ENCODE results near the gene C10orf71.

Gene C10orf71

GRCh38 chr10:49254556-49255318, 44.2 kb upstream of the C10orf71 start:
- Histone ChIP-seq H3K9me3 (ENCODE audit: control insufficient read depth, insufficient read depth, low read depth, low read length) (no peaks in the 10 kb centered on the region), H3K36me3 (ENCODE audit: control insufficient read depth in 2 of 2, insufficient read depth in 1 of 2, low read length in 2 of 2) (no peaks in the 10 kb centered on the region), H3K4me1 (ENCODE audit: control insufficient read depth, insufficient read depth, low read length) (no peaks in the 10 kb centered on the region), H3K27ac (ENCODE audit: extremely low read depth, low read depth, low read length) (no peak overlapping the region), H3K4me3 (ENCODE audit: low read depth, low read length) (no peak overlapping the region)
- TF ChIP-seq ZNF473 (tag by site-specific recombination; IDR thresholded peaks at IDR 0.05) (no peak), ZBTB21 (tag by site-specific recombination; IDR thresholded peaks at IDR 0.05) (no peak), ZNF140 (tag by site-specific recombination; IDR thresholded peaks at IDR 0.05) (no peak), ZIC2 (tag by site-specific recombination; IDR thresholded peaks at IDR 0.05) (peak; percentile 34; the same call in 1 of the 2 replicates), EGR2 (tag by site-specific recombination; IDR thresholded peaks at IDR 0.05; ENCODE audit: low read depth) (0 out of 2 replicates have a peak, but pooled peaks have one; percentile 15), BCL11B (tag by site-specific recombination; IDR thresholded peaks at IDR 0.05; ENCODE audit: low read depth) (no peak), ZNF518A (tag by site-specific recombination; conservative IDR thresholded peaks at IDR 0.05; ENCODE audit: low read depth) (no peak), TCF7L2 (IDR thresholded peaks at IDR 0.05; ENCODE audit: borderline replicate concordance, low read depth, low read length) (no peak), ZNF830 (tag by site-specific recombination; IDR thresholded peaks at IDR 0.05; ENCODE audit: low read depth) (no peak), ZNF184 (tag by site-specific recombination; IDR thresholded peaks at IDR 0.05) (no peak), ZSCAN23 (tag by site-specific recombination; IDR thresholded peaks at IDR 0.05) (no peak), KLF17 (tag by site-specific recombination; IDR thresholded peaks at IDR 0.05) (no peak)
- ChIA-PET POLR2A (no interaction called here), CTCF (no interaction called here)

GRCh38 chr10:49255883-49256282, 43.1 kb upstream of the C10orf71 start:
- no peaks in the 10 kb centered on the region for H3K36me3 ChIP-seq (ENCODE audit: control insufficient read depth in 2 of 2, insufficient read depth in 1 of 2, low read length in 2 of 2)
- ChIA-PET CTCF (no interaction called here), POLR2A (no interaction called here)
- no peak overlapping the region for H3K27ac ChIP-seq (ENCODE audit: extremely low read depth, low read depth, low read length)
- TF ChIP-seq ZNF2 (tag by site-specific recombination; IDR thresholded peaks at IDR 0.05) (no peak), ZBTB17 (tag by site-specific recombination; IDR thresholded peaks at IDR 0.05) (no peak), ZNF266 (tag by site-specific recombination; IDR thresholded peaks at IDR 0.05; ENCODE audit: low read depth) (no peak), ZNF514 (tag by site-specific recombination; IDR thresholded peaks at IDR 0.05) (no peak), HIC1 (tag by site-specific recombination; IDR thresholded peaks at IDR 0.05) (no peak), MEIS1 (CRISPR knock-in tag; IDR thresholded peaks at IDR 0.05; ENCODE audit: borderline replicate concordance) (no peak), ZNF670 (tag by site-specific recombination; IDR thresholded peaks at IDR 0.05; ENCODE audit: low read depth) (no peak)
- H3K9me3 ChIP-seq (ENCODE audit: control insufficient read depth, insufficient read depth, low read depth, low read length) = no peaks in the 10 kb centered on the region
- no peak overlapping the region for H3K4me3 ChIP-seq (ENCODE audit: low read depth, low read length)
- H3K4me1 ChIP-seq (ENCODE audit: control insufficient read depth, insufficient read depth, low read length) = no peaks in the 10 kb centered on the region
